ENCODE results near the gene EFCAB14.
"Not testable (repeated sequence)": the region's sequence is repeated elsewhere in the genome, so short reads cannot be mapped to it uniquely, and the experiment has no call there.

EFCAB14 gene

DNA sequence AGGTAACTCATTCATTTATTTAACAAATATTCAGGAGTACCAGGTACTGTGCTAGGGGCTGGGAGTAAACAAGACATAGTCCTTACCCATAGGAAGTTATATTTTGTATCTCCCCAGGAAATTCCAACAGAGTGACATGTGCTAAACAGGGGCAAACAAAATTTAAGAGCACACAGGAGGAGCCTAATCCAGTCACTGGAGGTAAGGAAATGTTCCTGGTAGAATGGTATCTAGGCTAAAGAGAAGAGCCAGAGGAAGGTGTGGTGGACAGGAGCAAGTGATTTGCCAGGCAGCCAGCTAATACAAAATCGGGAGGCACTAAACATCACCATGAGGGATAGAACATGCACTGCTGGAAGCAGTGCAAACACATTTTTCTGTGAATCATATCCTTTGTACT is 36.9 kb downstream of the EFCAB14 start:
- no peak for DNase-seq

DNA sequence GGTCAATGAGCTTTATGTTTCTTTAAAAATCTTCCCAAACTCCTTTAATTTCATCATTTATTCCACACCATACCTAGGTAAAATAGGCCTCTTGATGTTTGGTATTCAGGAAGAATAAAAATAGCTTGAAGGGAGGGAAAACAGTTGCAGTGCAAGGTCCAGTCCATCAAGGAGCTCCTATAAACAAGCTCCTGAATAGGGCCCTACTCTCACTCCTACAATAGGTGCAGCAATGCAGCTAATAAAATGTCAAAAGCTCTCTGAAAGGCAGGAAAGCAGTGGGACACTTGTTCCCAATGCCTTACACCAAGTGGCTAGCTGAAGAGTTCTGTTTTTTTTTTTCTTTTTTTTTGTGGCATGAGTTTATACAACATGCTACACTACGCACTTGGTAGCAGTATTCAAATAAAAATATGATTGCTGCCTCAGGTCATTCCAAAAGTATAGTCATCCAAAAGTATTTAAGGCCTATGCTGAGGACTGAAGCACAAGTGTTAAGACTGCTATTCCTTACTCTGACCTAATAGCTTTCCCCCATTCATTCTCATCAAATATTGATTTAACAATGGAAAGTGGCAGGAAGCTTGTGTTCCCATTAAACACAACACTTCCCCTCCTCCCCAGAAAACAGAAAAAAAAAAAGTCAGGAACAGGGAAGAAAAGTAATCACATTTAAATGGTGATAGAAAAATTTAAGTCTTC is 37.4 kb downstream of the EFCAB14 start:
- DNase-seq: no peak

DNA sequence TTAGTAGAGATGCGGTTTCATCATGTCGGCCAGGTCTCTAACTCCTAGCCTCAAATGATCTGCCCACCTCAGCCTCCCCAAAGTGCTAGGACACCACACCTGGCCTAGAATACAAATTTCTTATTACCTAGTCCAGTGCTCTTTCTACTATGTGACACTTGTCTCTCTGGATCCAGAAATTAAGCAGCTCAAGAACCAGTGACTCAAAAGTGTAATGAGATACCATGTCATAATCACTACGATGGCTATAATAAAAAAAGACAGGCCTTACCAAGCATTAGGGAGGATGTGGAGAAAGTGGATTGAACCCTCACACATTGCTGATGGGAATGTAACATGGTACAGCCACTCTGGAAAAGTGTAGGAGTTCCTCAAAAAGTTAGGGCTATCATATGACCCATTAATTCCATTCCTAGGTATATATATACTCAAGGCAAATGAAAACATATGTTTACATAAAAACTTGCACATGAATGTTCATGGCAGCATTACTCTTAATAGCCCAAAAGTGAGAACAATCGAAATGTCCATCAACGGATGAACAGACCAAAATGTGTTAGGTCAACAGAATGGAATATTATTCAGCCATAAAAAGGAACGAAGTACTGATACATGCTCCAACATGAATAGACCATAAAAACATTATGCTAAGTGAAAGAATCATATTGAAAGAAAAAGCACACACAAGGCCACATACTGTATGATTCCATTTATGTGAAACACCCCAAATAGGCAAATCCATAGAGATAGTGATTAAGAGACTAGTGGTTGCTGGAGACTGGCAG is 38.9 kb downstream of the EFCAB14 start:
- no peak for DNase-seq

DNA sequence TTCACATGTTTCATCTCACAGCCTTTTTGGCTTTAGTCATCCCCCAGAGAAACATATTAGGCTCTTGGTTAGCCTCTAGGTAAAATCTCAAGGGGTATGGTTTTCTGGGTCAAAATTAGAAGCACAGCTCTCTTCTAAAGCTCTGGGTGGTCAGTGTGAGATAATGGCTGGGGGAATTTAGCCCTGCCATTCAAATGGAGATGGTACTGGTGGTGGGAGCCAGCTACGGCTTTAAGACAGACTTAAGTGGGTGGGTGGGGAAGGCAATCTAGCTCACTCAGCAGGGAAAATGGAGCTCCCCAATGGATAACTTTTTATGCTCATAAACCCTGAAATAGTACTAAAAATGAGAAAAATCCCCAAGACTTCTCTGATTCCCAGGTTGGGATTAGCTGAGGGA is 41.6 kb downstream of the EFCAB14 start:
- no peak for DNase-seq

DNA sequence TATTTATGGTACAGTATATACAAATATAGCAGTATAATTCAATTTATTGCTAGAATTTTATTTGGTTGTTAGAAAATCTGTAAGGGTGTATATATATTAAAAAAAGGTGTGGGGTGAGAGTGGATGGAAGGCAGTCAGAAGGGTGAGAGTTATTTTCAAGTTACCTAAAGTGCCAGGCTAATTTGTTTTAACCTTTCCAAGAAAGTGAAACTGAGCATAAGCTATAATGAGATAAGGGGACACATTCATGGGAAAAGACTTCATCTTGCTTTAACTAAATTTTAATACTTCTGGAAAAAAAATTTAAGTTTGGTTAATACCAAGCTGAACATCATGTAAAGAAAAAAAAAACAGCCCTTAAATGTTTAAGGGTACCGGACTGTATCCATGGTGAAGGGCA is 42.4 kb downstream of the EFCAB14 start:
- DNase-seq: no peak

DNA sequence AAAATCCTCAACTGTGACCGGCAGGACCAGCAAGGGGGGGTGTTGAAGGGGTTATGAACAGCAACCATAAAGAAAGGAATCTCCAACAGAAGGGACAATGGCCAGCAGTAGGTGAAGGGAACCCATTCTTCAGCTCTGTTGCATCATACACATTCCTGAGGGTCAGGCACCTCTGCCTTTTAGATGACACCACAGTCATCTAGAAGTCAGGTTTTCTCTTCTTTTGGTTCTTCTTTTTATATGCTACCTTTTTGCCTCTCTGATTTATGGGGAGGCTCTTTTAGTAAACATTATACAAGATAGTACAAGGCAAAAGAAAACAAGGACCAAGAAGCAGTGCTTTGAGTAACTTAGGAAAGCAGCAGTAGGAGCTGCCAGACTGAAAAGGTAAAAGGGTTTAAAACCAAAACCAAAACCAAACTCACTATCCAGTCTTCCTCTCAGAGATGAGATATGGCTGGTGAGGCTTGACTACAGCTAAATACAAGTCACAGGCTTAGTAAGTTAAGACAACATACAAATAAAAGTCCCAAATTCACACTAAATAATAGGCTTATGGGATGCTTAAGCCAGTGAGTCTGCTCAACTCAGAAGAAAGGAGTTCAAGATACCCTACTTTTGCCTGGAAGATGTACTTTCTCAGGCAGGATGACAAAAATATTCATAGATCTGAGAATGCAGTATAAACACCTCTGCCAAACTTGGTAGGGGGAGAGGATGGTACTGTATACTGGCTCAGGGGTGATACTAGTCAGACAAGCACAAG is 43.2 kb downstream of the EFCAB14 start:
- no peak for DNase-seq

DNA sequence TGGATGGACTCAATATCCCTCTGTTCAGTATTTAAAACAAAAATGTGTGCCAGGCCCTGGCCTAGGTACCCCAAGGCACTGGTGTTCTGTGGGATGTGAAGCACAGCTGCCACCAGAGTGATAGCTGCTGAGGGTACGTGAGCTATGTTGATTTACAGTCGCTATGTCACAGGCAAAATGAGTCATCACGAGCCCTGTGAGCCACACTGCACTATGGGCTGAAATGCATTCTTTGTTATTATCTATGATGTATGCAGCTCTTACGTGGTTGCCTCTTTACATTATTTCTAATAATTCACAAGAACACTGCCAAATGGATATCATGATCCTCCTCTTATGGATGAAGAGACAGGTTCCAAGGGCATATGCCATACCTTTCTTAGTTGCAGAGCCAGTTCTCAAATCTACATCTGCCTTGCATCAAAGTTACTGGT is 45.1 kb downstream of the EFCAB14 start:
- no peak for DNase-seq

DNA sequence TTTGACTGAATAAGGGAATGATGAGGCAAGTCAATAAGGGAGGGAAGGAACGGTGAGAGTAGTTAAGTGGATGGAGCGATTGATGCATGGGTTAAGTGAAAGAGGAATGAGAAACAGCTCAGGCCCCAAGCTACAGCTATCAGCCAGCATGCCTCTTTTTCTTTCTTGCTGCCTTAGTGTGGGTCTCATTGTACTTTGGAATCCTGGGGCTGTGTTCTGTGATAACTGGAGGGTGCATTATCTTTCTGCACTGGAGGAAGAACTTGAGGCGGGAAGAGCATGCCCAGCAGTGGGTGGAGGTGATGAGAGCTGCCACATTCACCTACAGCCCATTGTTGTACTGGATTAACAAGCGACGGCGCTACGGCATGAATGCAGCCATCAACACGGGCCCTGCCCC is 46.2 kb downstream of the EFCAB14 start:
- no peak for DNase-seq

DNA sequence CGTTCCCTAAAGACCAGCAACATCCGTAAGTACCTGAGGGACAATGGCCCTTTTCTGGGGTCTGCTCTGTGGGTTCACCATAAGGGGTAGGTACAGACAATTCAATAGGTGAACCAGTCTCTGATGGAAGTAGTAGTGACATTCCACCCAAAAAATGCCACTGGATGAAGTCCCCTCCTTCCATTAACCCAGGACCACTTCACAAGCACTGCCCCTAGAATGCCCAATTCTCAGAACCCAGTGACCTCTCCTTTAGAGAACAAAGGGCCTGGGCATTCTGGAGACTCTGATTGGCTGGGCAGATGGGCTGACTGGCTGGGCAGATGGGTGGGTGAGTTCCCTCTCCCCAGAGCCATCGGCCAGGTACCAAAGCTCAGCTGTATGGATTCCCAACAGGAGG is 47.4 kb downstream of the EFCAB14 start, which contains the start of gene TEX38:
TEX38 (plus strand) TSS at position 301 of the 400 bp plus-strand sequence; CDS start at position 382, 81 bp downstream.
- DNase-seq: no peak

DNA sequence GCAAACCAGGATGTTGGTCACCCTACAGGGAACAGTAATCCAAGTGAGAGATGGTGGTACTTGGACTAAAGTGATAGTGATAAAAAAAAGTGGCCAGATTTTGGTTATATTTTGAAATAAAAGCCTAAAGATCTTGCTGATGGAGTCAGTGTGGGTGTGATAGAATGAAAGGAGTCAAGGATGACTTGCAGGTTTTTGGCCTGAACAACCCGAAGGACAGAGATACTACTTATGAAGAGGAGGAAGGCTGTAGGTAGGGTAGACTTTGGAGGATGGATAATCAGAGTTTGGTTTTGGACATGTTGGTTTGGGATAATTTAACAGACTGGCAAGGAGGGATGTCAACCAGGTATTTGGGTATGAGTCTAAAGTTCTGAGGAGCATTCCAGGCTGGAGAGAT is 48.8 kb downstream of the EFCAB14 start:
- no peak for DNase-seq

DNA sequence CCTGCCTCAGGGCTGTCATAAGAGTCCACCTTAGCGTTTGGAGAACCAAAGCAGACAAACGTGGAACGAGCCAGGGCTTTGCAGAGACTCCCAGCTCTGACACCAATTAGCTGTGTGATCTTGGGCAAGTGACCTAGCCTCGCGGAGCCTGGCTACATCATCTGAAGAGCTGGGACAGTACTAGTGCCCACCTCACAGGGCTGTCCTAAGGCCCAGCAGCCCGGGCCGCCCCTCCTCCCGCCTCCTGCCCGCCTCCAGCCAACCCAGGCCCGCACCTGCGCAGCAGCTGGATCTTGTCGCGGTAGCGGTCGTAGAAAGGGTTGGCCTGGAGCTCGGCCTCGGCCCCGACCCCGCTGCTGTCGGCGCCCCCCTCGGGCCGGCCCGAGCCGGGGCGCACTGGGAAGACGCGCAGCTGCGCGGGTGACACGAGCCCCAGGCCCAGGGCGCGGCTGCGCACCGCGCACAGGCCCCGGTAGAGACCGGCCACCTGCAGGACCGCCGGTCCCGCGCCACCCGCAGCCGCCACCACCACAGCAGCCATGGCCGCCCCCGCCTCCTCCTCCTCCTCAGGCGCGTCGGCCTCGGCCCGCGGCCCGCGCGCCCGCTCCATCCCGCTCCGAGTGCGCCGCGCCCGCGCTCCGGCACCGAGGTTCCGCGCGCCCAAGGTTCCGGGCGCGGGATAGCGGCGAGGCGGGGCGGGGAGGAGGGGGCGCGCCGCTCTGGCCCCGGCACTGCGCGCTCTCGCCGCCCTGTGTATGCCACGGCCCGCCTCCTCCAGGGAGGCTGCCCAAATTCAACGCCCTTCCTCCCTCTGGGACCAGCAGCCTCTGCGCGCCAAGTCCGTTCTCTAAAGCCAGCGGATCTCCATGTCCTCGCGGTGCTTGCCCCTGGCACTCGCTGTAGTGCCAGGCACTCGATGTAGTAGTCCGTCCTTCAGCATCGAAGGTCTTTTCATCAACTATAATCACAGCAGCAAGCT is 50.8 kb downstream of the EFCAB14 start, which contains the start of gene ATPAF1:
ATPAF1 (minus strand) TSS at position 583 of the 979 bp plus-strand sequence; CDS start at position 541, 42 bp downstream.
- peak; percentile 74 for DNase-seq

DNA sequence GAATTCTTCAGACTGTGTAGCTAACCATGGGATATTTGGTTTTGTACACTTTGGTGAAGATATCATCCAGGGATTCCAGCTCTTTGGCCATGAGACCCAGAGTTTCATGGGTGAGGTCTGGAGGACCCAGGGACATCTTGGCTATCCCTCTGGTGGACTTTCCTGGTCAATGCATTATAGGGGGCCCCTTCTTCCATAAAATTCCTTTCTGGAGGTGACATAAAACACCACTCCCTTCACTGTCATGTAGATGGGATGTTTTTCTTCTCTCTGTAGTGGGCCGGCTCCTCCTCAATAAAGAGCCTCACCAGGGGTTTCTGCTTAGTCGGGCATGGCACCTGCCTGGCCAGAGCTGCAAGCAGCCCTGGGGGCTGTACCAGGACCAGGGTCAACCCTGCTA is 52.9 kb downstream of the EFCAB14 start:
- DNase-seq: no peak

DNA sequence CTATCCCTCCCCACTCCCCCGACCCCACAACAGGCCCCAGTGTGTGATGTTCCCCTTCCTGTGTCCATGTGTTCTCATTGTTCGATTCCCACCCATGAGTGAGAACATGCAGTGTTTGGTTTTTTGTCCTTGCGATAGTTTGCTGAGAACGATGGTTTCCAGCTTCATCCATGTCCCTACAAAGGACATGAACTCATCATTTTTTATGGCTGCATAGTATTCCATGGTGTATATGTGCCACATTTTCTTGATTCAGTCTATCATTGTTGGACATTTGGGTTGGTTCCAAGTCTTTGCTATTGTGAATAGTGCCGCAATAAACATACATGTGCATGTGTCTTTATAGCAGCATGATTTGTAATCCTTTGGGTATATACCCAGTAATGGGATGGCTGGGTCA is 56.0 kb downstream of the EFCAB14 start:
- not testable (repeated sequence) for DNase-seq

DNA sequence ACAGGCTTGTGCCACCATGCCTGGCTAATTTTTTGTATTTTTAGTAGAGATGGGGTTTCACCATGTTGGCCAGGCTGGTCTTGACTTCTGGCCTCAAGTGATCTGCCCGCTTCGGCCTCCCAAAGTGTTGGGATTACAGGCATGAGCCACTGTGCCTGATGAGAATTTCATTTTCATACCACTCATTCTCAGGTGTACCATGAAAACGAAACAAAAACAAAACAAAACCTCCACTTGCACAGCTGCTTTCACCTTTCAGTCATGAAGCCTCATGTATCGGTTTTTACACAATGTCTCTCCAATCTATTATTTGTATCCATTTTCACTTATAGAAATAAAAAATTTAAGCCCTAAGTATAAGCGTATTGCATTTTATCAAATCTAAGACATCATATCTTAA is 58.8 kb downstream of the EFCAB14 start:
- DNase-seq: not testable (repeated sequence)

DNA sequence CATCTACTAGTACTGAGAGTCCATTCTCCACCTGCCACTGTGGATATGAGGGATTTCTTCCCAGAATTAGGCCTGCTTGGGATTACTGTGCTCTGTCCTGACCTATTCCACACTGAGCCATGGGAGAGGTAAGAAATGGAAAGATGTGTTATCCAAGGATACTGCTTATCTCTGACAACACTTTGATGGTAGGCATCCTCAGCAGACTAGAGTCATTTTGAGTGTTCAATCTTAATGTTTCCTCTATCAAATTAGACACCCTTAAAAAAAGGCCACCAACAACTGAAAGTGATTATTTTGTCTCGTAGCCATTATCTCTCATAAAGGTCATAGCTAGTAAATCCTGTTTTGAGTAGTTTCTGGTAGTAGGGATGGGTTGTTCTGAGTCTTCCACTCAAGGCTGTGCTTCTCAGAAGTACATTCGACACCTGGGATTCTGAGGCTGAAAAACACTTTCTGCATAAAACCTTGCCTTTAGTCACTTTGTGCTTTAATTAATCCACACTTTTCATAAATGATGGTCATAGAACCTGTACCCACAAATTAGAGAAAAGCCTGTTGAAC is 59.5 kb downstream of the EFCAB14 start:
- DNase-seq: no peak

DNA sequence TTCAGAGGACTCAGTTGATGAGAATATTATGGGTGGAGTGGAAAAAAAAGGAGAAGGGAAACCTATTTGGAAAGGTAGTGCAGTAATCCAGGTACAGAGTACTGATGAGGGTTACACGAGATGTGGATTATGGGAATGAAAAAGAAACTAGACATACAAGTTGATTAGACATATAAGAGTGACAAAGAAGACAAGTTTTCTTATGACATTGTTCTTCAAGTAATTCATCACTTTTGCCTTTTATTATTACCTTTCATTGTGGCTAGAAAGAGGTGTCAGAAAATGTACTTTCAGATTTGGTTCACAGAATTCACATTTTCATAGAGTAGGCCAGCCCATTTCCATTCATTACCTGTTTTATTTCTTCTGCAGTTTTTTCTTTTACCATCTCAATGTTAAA is 61.1 kb downstream of the EFCAB14 start:
- no peak for DNase-seq

DNA sequence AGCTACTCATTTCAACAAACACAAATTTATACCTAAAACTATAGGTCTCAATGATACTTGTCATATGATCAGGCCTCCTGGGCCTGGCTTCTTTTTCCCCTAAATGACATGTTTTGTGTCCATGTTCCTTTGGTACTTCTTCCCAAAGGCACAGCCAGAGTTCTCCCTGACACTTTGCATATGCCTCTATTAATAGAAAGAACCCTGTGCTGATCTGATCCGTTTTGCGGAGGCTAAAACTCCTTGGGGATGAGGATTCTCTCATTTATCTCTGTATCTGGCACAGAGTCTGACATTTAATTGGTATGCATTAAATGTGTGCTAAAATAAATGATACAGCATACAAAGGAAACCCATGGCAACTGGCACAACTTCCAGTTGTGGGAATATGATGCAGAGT is 62.3 kb downstream of the EFCAB14 start:
- DNase-seq: no peak

DNA sequence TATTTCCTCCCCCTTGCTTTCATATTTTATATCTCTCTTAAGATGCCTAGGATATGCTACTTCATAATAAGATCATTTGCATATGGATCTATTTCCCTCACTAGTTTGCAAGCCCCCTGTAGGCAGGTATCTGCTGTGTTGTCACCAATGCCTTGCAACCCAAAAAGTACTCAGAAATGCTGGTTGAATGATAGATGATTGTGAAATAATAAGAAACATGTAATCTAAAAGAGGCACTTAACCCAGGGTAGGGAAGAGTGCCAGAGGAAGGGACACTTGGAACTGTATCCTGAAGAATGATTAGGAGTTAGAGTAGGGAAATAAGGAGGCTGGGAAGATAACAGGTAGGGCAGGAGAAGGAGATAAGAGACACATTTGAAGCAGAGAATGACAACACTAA is 63.1 kb downstream of the EFCAB14 start:
- DNase-seq: no peak

DNA sequence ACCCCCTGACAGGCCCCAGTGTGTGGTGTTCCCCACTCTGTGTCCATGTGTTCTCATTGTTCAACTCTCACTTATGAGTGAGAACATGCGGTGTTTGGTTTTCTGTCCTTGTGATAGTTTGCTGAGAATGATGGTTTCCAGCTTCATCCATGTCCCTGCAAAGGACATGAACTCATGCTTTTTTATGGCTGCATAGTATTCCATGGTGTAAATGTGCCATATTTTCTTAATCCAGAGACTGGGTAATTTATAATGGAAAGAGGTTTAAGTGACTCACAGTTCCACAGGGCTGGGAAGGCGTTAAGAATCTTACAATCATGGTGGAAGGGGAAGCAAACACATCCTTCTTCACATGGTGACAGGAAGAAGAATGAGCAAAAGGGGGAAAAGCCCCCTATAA is 64.2 kb downstream of the EFCAB14 start:
- DNase-seq: not testable (repeated sequence)

DNA sequence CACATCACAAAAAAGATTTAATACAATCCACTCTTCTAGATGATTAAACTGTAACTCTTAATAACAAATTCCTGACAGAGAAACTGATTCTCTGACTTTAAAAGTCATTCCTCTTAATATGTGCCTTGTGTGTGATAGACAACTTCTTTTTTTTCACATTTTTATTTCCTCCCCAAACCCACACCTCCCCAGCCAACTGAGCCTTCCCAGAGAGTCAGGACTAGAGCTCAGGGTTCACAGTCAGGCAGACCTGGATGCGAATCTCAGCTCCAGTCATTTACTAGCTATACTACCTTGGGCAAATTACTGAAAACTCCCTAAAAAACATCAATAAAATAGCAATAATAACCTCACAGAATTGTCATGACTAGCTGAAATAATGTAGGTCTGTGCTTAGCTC is 64.9 kb downstream of the EFCAB14 start:
- no peak for DNase-seq

DNA sequence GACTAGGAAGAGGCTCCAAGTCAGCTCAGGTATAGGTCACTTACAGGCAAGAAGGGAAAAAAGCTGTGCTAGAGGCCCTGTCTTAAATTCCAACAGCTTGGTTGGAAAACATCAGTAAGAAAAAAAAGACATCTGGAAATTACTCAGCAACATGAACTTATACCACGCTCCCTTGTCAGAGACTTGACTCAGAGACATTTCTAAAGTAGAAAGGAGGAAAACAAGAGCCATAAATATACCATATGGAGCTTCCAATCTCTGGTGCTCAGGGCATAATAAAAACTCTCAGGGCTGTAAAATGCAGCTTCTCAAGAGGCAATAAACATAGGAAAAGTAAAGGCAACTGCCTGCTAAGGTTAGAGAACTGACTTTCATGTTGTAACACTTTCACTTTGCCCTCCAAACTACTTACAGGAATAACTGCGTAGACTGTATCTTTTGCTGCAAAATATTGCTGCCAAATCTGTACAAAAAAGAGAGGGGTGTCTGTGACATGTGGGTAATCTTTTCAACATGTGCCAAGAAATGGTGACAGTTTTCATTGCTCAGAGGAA is 65.4 kb downstream of the EFCAB14 start:
- no peak for DNase-seq

All from NCI-H345 (cell line).